Neural progenitor cell (in vitro differentiated cells): ENCODE data around the gene FAM53B. TPM values are rescaled to one million over a fixed set of nuclear protein-coding genes. Genes with fewer than 3 reads are reported as not detected.

Experiments
- DNase-seq: peaks from one replicate; pipeline ENCODE4 v3.0.0-alpha.2; 2016; ENCODE audit warnings: low spot score
- H2AFZ ChIP-seq: fragments of 200-600 bp; sonication (generic); replicated peaks from 2 replicates; pipeline ENCODE4 v1.6.1; 2016; ENCODE audit warnings: antibody characterized with exemption
- H3F3A ChIP-seq: fragments of 200-600 bp; sonication (generic); 2 replicates; pipeline ENCODE4 v1.6.1; 2016; ENCODE audit warnings: antibody characterized with exemption, low read depth
- H3K27ac ChIP-seq: fragments of 200-600 bp; sonication (generic); 2 replicates; pipeline ENCODE4 v1.5.1; 2016; ENCODE audit warnings: mild to moderate bottlenecking
- H3K27me3 ChIP-seq: fragments of 200-600 bp; sonication (generic); 2 replicates; pipeline ENCODE4 v1.6.1; 2016; ENCODE audit warnings: mild to moderate bottlenecking, moderate library complexity
- H3K36me3 ChIP-seq: fragments of 200-600 bp; sonication (generic); 2 replicates; pipeline ENCODE4 v1.5.1; 2016
- H3K4me1 ChIP-seq: fragments of 200-600 bp; sonication (generic); 2 replicates; pipeline ENCODE4 v1.6.1; 2016; ENCODE audit warnings: mixed run types
- H3K4me2 ChIP-seq: fragments of 200-600 bp; sonication (generic); 2 replicates; pipeline ENCODE4 v1.6.1; 2016
- H3K4me3 ChIP-seq: fragments of 200-600 bp; sonication (generic); 2 replicates; pipeline ENCODE4 v1.5.1; 2016
- H3K79me2 ChIP-seq: fragments of 200-600 bp; sonication (generic); 2 replicates; pipeline ENCODE4 v1.6.1; 2016; ENCODE audit warnings: low read depth
- H3K9ac ChIP-seq: fragments of 200-600 bp; sonication (generic); 2 replicates; pipeline ENCODE4 v1.6.1; 2016
- H3K9me3 ChIP-seq: fragments of 200-600 bp; sonication (generic); 2 replicates; pipeline ENCODE4 v1.5.1; 2016; ENCODE audit warnings: low read depth
- H4K20me1 ChIP-seq: fragments of 200-600 bp; sonication (generic); 2 replicates; pipeline ENCODE4 v1.6.1; 2016; ENCODE audit warnings: low read depth
- H3K27ac Mint-ChIP-seq: 3 replicates; pipeline ENCODE4 v1.8.0; 2021; ENCODE audit warnings: mixed read lengths
- H3K27me3 Mint-ChIP-seq: 2 replicates; pipeline ENCODE4 v1.8.0; 2022; ENCODE audit warnings: low read depth, mild to moderate bottlenecking, inconsistent platforms, moderate library complexity, mixed read lengths; ENCODE audit not compliant: insufficient read depth
- H3K36me3 Mint-ChIP-seq: 3 replicates; pipeline ENCODE4 v1.8.0; 2021; ENCODE audit warnings: mixed read lengths
- H3K4me1 Mint-ChIP-seq: 3 replicates; pipeline ENCODE4 v1.8.0; 2021; ENCODE audit warnings: mixed read lengths
- H3K4me3 Mint-ChIP-seq: 3 replicates; pipeline ENCODE4 v1.8.0; 2021; ENCODE audit warnings: mild to moderate bottlenecking, moderate library complexity, mixed read lengths
- H3K9me3 Mint-ChIP-seq: 3 replicates; pipeline ENCODE4 v1.8.0; 2020; ENCODE audit warnings: mixed read lengths
- EZH2 ChIP-seq: fragments of 200-600 bp; sonication (generic); IDR thresholded peaks from 2 replicates; pipeline ENCODE4 v1.6.1; 2017; ENCODE audit warnings: antibody characterized with exemption, mild to moderate bottlenecking, moderate library complexity
- EZH2phosphoT487 ChIP-seq: fragments of 200-600 bp; sonication (generic); IDR thresholded peaks from 2 replicates; pipeline ENCODE4 v1.6.1; 2017; ENCODE audit warnings: antibody characterized with exemption
- total RNA-seq: library from RNA; depleted of rRNA; stranded (reverse); fragments of >200 nt; gene quantifications from 2 replicates; pipeline ENCODE4 v1.2.3, GENCODE V29; 2015; ENCODE audit warnings: low replicate concordance
- TF ChIP-seq, protein P1 (sequence below): fragments of 200-600 bp; sonication (generic); IDR thresholded peaks from 2 replicates; pipeline ENCODE4 v1.5.1; 2017; ENCODE audit warnings: antibody characterized with exemption, mild to moderate bottlenecking

FAM53B gene
- total RNA-seq, 1 donor from 2014 or later: 15.3 TPM

GRCh38 chr10:124606822-124607221 is 137.4 kb downstream of the FAM53B start:
- Histone ChIP-seq H3K4me3 (no peak overlapping the region), H4K20me1 (no peaks in the 10 kb centered on the region), H3K4me1 (peaks cover 23% of the 10 kb centered on the region), H3K79me2 (no peaks in the 10 kb centered on the region), H3K9ac (no peak overlapping the region), H2AFZ (no peak overlapping the region), H3K4me2 (no peak overlapping the region), H3K36me3 (no peaks in the 10 kb centered on the region), H3K9me3 (no peaks in the 10 kb centered on the region), H3K27me3 (no peaks in the 10 kb centered on the region), H3F3A (no peaks in the 10 kb centered on the region), H3K27ac (no peak overlapping the region)
- H3K4me1 Mint-ChIP-seq: peaks cover 14% of the 10 kb centered on the region
- H3K9me3 Mint-ChIP-seq: no peaks in the 10 kb centered on the region
- peaks cover 4% of the 10 kb centered on the region for H3K27me3 Mint-ChIP-seq
- peak overlapping the region; percentile 81 for H3K27ac Mint-ChIP-seq
- H3K36me3 Mint-ChIP-seq: no peaks in the 10 kb centered on the region
- H3K4me3 Mint-ChIP-seq: no peak overlapping the region
- DNase-seq: no peak
- no peak for TF ChIP-seq EZH2phosphoT487
- TF ChIP-seq, protein P1, sequence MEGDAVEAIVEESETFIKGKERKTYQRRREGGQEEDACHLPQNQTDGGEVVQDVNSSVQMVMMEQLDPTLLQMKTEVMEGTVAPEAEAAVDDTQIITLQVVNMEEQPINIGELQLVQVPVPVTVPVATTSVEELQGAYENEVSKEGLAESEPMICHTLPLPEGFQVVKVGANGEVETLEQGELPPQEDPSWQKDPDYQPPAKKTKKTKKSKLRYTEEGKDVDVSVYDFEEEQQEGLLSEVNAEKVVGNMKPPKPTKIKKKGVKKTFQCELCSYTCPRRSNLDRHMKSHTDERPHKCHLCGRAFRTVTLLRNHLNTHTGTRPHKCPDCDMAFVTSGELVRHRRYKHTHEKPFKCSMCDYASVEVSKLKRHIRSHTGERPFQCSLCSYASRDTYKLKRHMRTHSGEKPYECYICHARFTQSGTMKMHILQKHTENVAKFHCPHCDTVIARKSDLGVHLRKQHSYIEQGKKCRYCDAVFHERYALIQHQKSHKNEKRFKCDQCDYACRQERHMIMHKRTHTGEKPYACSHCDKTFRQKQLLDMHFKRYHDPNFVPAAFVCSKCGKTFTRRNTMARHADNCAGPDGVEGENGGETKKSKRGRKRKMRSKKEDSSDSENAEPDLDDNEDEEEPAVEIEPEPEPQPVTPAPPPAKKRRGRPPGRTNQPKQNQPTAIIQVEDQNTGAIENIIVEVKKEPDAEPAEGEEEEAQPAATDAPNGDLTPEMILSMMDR: no peak
- no peak for TF ChIP-seq EZH2

GRCh38 chr10:124605856-124606812 is 138.0 kb downstream of the FAM53B start:
- no peaks in the 10 kb centered on the region for H3K27me3 ChIP-seq
- no peaks in the 10 kb centered on the region for H3K36me3 ChIP-seq
- H4K20me1 ChIP-seq: no peaks in the 10 kb centered on the region
- TF ChIP-seq EZH2: no peak
- no peak for TF ChIP-seq EZH2phosphoT487
- TF ChIP-seq, protein P1: no peak
- no peaks in the 10 kb centered on the region for H3F3A ChIP-seq
- no peak overlapping the region for H3K4me3 Mint-ChIP-seq
- no peak overlapping the region for H2AFZ ChIP-seq
- no peaks in the 10 kb centered on the region for H3K36me3 Mint-ChIP-seq
- no peaks in the 10 kb centered on the region for H3K9me3 Mint-ChIP-seq
- no peaks in the 10 kb centered on the region for H3K79me2 ChIP-seq
- H3K27ac ChIP-seq: no peak overlapping the region
- H3K27me3 Mint-ChIP-seq: peaks cover 4% of the 10 kb centered on the region
- no peak overlapping the region for H3K27ac Mint-ChIP-seq
- H3K4me2 ChIP-seq: no peak overlapping the region
- no peaks in the 10 kb centered on the region for H3K9me3 ChIP-seq
- no peak for DNase-seq
- peaks cover 14% of the 10 kb centered on the region for H3K4me1 Mint-ChIP-seq
- H3K4me1 ChIP-seq: peaks cover 23% of the 10 kb centered on the region
- no peak overlapping the region for H3K9ac ChIP-seq
- H3K4me3 ChIP-seq: no peak overlapping the region

DNA sequence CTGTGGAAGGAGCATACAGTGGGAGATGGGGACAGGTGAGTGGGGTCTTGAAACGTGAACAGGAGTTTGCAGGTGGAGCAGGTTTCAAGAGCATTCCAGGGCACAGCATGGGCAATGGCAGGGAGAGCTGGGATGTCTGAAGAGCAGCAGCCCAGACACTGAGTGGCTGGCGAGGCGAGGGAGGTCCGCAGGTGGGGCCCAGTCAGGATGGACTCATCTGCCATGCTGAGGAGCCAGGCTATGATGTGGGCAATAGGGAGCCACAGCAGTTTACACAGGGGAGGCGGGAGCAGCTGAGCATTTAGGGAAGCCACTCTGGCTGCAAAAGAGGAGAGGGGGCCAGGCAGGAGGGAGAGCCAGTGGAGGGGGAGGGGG is 138.7 kb downstream of the FAM53B start:
- DNase-seq: no peak
- H3K4me3 ChIP-seq: no peak overlapping the region
- H3K9ac ChIP-seq: no peak overlapping the region
- no peaks in the 10 kb centered on the region for H3F3A ChIP-seq
- H3K27me3 ChIP-seq: no peaks in the 10 kb centered on the region
- H3K79me2 ChIP-seq: no peaks in the 10 kb centered on the region
- Mint-ChIP-seq H3K36me3 (no peaks in the 10 kb centered on the region), H3K27ac (peak overlapping the region; percentile 65), H3K27me3 (peaks cover 4% of the 10 kb centered on the region), H3K4me1 (peaks cover 14% of the 10 kb centered on the region), H3K4me3 (peak overlapping the region; percentile 12), H3K9me3 (no peaks in the 10 kb centered on the region)
- no peaks in the 10 kb centered on the region for H3K9me3 ChIP-seq
- H3K4me2 ChIP-seq: no peak overlapping the region
- H4K20me1 ChIP-seq: no peaks in the 10 kb centered on the region
- H2AFZ ChIP-seq: no peak overlapping the region
- H3K4me1 ChIP-seq: peaks cover 23% of the 10 kb centered on the region
- TF ChIP-seq, protein P1: no peak
- TF ChIP-seq EZH2 (no peak), EZH2phosphoT487 (no peak)
- no peaks in the 10 kb centered on the region for H3K36me3 ChIP-seq
- H3K27ac ChIP-seq: no peak overlapping the region
